HEK293 (cell line): Measurements from ENCODE around the gene ATP6V1B1.

Experiments
- ATF2 ChIP-seq: fragments of 450-650 bp; formaldehyde crosslinking; IDR thresholded peaks from 2 replicates; pipeline ENCODE4 v1.5.1; 2016; ENCODE audit warnings: missing biosample characterization, missing genetic modification characterization, low read depth
- CTCF ChIP-seq: fragments of 450-650 bp; formaldehyde crosslinking; IDR thresholded peaks from 2 replicates; pipeline ENCODE4 v1.5.1; 2016; ENCODE audit warnings: missing biosample characterization, missing genetic modification characterization
- GLI2 ChIP-seq: fragments of 450-650 bp; formaldehyde crosslinking; IDR thresholded peaks from 2 replicates; pipeline ENCODE4; 2017; ENCODE audit warnings: missing biosample characterization, missing genetic modification characterization, low read depth, borderline replicate concordance
- KLF7 ChIP-seq: fragments of 450-650 bp; formaldehyde crosslinking; IDR thresholded peaks from 2 replicates; pipeline ENCODE4 v1.5.1; 2016; ENCODE audit warnings: missing biosample characterization, missing genetic modification characterization, borderline replicate concordance
- PBX3 ChIP-seq: sonication (generic); formaldehyde crosslinking; IDR thresholded peaks from 2 replicates; pipeline ENCODE4 v1.8.1; 2022; ENCODE audit warnings: mild to moderate bottlenecking, moderate library complexity, missing genetic modification reagents
- YY1 ChIP-seq: fragments of 450-650 bp; formaldehyde crosslinking; IDR thresholded peaks from 2 replicates; pipeline ENCODE4 v1.5.1; 2018; ENCODE audit warnings: missing biosample characterization, missing genetic modification characterization
- ZBTB11 ChIP-seq: fragments of 450-650 bp; formaldehyde crosslinking; conservative IDR thresholded peaks from 2 replicates; pipeline ENCODE4 v1.5.1; 2016; ENCODE audit warnings: low read depth, missing biosample characterization, missing genetic modification characterization
- ZBTB21 ChIP-seq: fragments of 450-650 bp; formaldehyde crosslinking; IDR thresholded peaks from 2 replicates; pipeline ENCODE4 v1.5.1; 2017; ENCODE audit warnings: missing biosample characterization, missing genetic modification characterization
- ZBTB8A ChIP-seq: fragments of 450-650 bp; formaldehyde crosslinking; IDR thresholded peaks from 2 replicates; pipeline ENCODE4 v1.5.1; 2016; ENCODE audit warnings: missing biosample characterization, missing genetic modification characterization
- ZFP69B ChIP-seq: fragments of 450-650 bp; formaldehyde crosslinking; IDR thresholded peaks from 2 replicates; pipeline ENCODE4 v1.5.1; 2016; ENCODE audit warnings: missing biosample characterization, missing genetic modification characterization
- ZNF184 ChIP-seq: fragments of 450-650 bp; IDR thresholded peaks from 2 replicates; pipeline ENCODE4 v1.5.1; 2018; ENCODE audit warnings: missing biosample characterization, mild to moderate bottlenecking, missing genetic modification characterization
- ZNF274 ChIP-seq, 2 experiments: fragments of 200-500 bp in 1 of 2; fragments of 450-650 bp in 1 of 2; sonication (Bioruptor generic) in 1 of 2; formaldehyde crosslinking in 1 of 2; IDR thresholded peaks; 2 replicates each; pipeline versions ENCODE4 v1.5.1 to v1.6.1; 2014 to 2016; ENCODE audit warnings: borderline replicate concordance in 1 of 2, inconsistent platforms in 1 of 2, low read length in 1 of 2, missing biosample characterization in 1 of 2, missing genetic modification characterization in 1 of 2
- ZNF580 ChIP-seq: fragments of 450-650 bp; formaldehyde crosslinking; IDR thresholded peaks from 2 replicates; pipeline ENCODE4 v1.5.1; 2016; ENCODE audit warnings: missing biosample characterization, missing genetic modification characterization
- ZNF776 ChIP-seq: fragments of 450-650 bp; formaldehyde crosslinking; IDR thresholded peaks from 2 replicates; pipeline ENCODE4 v1.5.0; 2017; ENCODE audit warnings: missing biosample characterization, missing genetic modification characterization, borderline replicate concordance

- TF ChIP-seq GLI2 (tag by site-specific recombination) (no peak), ZBTB21 (tag by site-specific recombination) (no peak), ZNF776 (no peak), CTCF (tag by site-specific recombination) (no peak), YY1 (no peak), PBX3 (CRISPR knock-in tag) (no peak), ZNF184 (no peak), ZBTB8A (no peak), ZBTB11 (tag by site-specific recombination) (no peak), ZFP69B (tag by site-specific recombination) (no peak), ZNF274 (IDR thresholded peaks at IDR 0.05; ENCODE audit: low read length) (no peak), ZNF274 (tag by site-specific recombination; IDR thresholded peaks at IDR 0.05; ENCODE audit: borderline replicate concordance) (no peak), ATF2 (tag by site-specific recombination) (no peak), ZNF580 (tag by site-specific recombination) (no peak), KLF7 (tag by site-specific recombination) (no peak)
Measured at GRCh38 chr2:71005271-71006202, 69.8 kb downstream of the ATP6V1B1 start.
